Measurements from ENCODE around the gene ITPR1.

DNA sequence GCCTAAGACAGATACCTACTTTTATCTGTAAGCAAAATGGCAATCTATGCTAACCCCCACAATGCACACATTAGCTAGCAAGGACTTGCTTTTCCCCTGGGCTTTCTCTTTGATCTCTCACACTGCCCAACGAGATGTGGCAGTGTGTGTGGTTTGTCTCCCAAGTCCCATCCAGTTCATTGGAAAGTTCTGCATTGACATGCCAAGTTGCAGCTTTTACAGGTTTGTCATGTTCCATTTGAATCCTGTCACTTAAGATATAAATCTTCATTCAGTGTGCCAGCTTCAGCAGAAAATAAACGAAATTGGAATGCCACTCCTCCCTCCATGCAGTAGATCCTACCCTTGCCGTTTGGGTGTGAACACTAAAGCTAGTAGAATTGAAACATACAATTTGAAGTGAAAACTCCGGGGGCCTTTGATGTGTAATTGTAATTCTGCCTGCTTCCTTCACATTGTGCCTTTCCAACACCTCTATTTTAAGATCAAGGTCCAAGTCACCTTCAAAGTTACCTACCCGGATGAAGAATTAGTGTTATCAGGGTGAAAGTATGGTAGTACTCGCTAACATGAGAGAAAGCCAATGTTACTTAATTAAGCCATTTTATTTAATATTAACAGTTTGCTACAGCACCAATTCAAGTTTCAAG lies 355.2 kb downstream of the ITPR1 start:
- TF ChIP-seq, protein P1, sequence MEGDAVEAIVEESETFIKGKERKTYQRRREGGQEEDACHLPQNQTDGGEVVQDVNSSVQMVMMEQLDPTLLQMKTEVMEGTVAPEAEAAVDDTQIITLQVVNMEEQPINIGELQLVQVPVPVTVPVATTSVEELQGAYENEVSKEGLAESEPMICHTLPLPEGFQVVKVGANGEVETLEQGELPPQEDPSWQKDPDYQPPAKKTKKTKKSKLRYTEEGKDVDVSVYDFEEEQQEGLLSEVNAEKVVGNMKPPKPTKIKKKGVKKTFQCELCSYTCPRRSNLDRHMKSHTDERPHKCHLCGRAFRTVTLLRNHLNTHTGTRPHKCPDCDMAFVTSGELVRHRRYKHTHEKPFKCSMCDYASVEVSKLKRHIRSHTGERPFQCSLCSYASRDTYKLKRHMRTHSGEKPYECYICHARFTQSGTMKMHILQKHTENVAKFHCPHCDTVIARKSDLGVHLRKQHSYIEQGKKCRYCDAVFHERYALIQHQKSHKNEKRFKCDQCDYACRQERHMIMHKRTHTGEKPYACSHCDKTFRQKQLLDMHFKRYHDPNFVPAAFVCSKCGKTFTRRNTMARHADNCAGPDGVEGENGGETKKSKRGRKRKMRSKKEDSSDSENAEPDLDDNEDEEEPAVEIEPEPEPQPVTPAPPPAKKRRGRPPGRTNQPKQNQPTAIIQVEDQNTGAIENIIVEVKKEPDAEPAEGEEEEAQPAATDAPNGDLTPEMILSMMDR (IDR thresholded peaks at IDR 0.05; ENCODE audit: low read depth, low read length, missing input control) = no peak
- TF ChIP-seq, protein P2, sequence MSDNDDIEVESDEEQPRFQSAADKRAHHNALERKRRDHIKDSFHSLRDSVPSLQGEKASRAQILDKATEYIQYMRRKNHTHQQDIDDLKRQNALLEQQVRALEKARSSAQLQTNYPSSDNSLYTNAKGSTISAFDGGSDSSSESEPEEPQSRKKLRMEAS (IDR thresholded peaks at IDR 0.05) = no peak
- TF ChIP-seq YY1 (IDR thresholded peaks at IDR 0.05) = no peak
